Hematopoietic multipotent progenitor cell treated with erythropoietin and hydrocortisone succinate and interleukin-3 and kit ligand, for 15 days (in vitro differentiated cells): ENCODE measurements around the gene GRAMD2B.

ENCODE experiments used
- DNase-seq: peaks from one replicate; pipeline ENCODE4 v3.0.0-alpha.2; 2015; ENCODE audit warnings: low spot score

Gene GRAMD2B

GRCh38 chr5:126481243-126481642 is 58.0 kb downstream of the GRAMD2B start:
- no peak for DNase-seq

- DNase-seq = no peak
Observed at GRCh38 chr5:126482591-126482990, 59.4 kb downstream of the GRAMD2B start.

GRCh38 chr5:126483156-126483555 is 59.9 kb downstream of the GRAMD2B start:
- no peak for DNase-seq

- DNase-seq = no peak
Observed at GRCh38 chr5:126484253-126484652, 61.0 kb downstream of the GRAMD2B start.

GRCh38 chr5:126486332-126486731 is 63.1 kb downstream of the GRAMD2B start:
- DNase-seq = no peak

- no peak for DNase-seq
Observed at GRCh38 chr5:126487596-126487995, 64.4 kb downstream of the GRAMD2B start.

- DNase-seq = no peak
Observed at GRCh38 chr5:126488443-126489065, 65.3 kb downstream of the GRAMD2B start.

GRCh38 chr5:126490167-126490940 is 67.1 kb downstream of the GRAMD2B start:
- DNase-seq = no peak

GRCh38 chr5:126492939-126493338 is 69.7 kb downstream of the GRAMD2B start:
- no peak for DNase-seq

- DNase-seq = no peak
Observed at GRCh38 chr5:126494393-126494792, 71.2 kb downstream of the GRAMD2B start.

- no peak for DNase-seq
Observed at GRCh38 chr5:126497506-126497905, 74.3 kb downstream of the GRAMD2B start.

- DNase-seq = no peak
Observed at GRCh38 chr5:126499278-126499677, 76.1 kb downstream of the GRAMD2B start.

- peak; percentile 20 for DNase-seq
Observed at GRCh38 chr5:126499853-126500342, 76.7 kb downstream of the GRAMD2B start.

- DNase-seq = no peak
Observed at GRCh38 chr5:126501448-126501847, 78.2 kb downstream of the GRAMD2B start.

GRCh38 chr5:126503602-126504104 is 80.4 kb downstream of the GRAMD2B start:
- no peak for DNase-seq

- no peak for DNase-seq
Observed at GRCh38 chr5:126506079-126506478, 82.9 kb downstream of the GRAMD2B start.

GRCh38 chr5:126508251-126508961 is 85.2 kb downstream of the GRAMD2B start:
- DNase-seq = no peak

- no peak for DNase-seq
Observed at GRCh38 chr5:126508962-126509279, 85.7 kb downstream of the GRAMD2B start.

- DNase-seq = no peak
Observed at GRCh38 chr5:126509339-126509738, 86.1 kb downstream of the GRAMD2B start.

- no peak for DNase-seq
Observed at GRCh38 chr5:126511961-126512360, 88.8 kb downstream of the GRAMD2B start.

- no peak for DNase-seq
Observed at GRCh38 chr5:126512451-126512850, 89.2 kb downstream of the GRAMD2B start.

GRCh38 chr5:126513302-126513701 is 90.1 kb downstream of the GRAMD2B start:
- no peak for DNase-seq

GRCh38 chr5:126513703-126514102 is 90.5 kb downstream of the GRAMD2B start:
- no peak for DNase-seq
